ENCODE measurements around the gene PGAP1. TPM values are rescaled to one million over a fixed set of nuclear protein-coding genes. Genes with fewer than 3 reads are reported as not detected.

The PGAP1 gene
- total and polyA plus RNA-seq, 2 of the 8 experiments (the other 6 are each of a cell fraction or from before 2014, with no cell fraction given): 8.3 to 24.1 TPM

- TF ChIP-seq CHD7 (IDR thresholded peaks at IDR 0.05; ENCODE audit: insufficient replicate concordance, low read length) (no peak), BCL11A (IDR thresholded peaks at IDR 0.05; ENCODE audit: low read depth in 2 of 2, low read length in 2 of 2) (no peak), RAD21 (IDR thresholded peaks at IDR 0.05 in 1 of 2, conservative IDR thresholded peaks at IDR 0.05 in 1 of 2; ENCODE audit: low read depth in 2 of 2, low read length in 2 of 2) (no peak), HDAC2 (IDR thresholded peaks at IDR 0.05; ENCODE audit: borderline replicate concordance in 1 of 2, low read depth in 2 of 2, low read length in 2 of 2) (no peak), SIX5 (IDR thresholded peaks at IDR 0.05; ENCODE audit: low read depth, low read length) (no peak), CTCF (IDR thresholded peaks at IDR 0.05; ENCODE audit: control extremely low read depth in 1 of 3, insufficient read depth in 1 of 3, low read depth in 1 of 3, low read length in 3 of 3) (no peak), JUN (IDR thresholded peaks at IDR 0.05; ENCODE audit: low read depth, low read length) (no peak)
Observed at GRCh38 chr2:196925051-196925767, 1.3 kb downstream of the PGAP1 start (continued).

Measured in H1 (cell line).